Motor neuron (in vitro differentiated cells): Measurements from ENCODE around the gene HMGN3. TPM values are rescaled to one million over a fixed set of nuclear protein-coding genes. Genes with fewer than 3 reads are reported as not detected.
A peak's percentile ranks its signal among the peaks of the same experiment; 100 is the strongest.

Experiments used
- ATAC-seq, 8 experiments: fragments of 200-7000 bp; cut with Tn5 transposase; replicated peaks in 6 of 8; 2 replicates each; pipeline ENCODE4 v1.8.0; 2021; ENCODE audit warnings: mild to moderate bottlenecking in 8 of 8, moderate library complexity in 8 of 8
- H3K27ac ChIP-seq, 2 donors: fragments of 250-450 bp; sonication (Bioruptor Pico); 2 replicates each; pipeline ENCODE4 v1.9.0; 2021; ENCODE audit warnings: antibody characterized with exemption in 2 of 2, mild to moderate bottlenecking in 2 of 2, moderate library complexity in 1 of 2
- H3K4me1 ChIP-seq, 2 donors: fragments of 250-450 bp; sonication (Bioruptor Pico); replicated peaks in 1 of 2; 2 replicates each; pipeline ENCODE4 v1.6.1; 2021; ENCODE audit warnings: antibody characterized with exemption in 2 of 2, mild to moderate bottlenecking in 2 of 2, moderate library complexity in 1 of 2
- H3K4me3 ChIP-seq, 5 donors: fragments of 250-450 bp; sonication (Bioruptor Pico); 2 replicates each; pipeline ENCODE4 v1.9.0; 2021; ENCODE audit warnings: antibody characterized with exemption in 5 of 5, mild to moderate bottlenecking in 5 of 5, moderate library complexity in 4 of 5
- WGBS, 10 experiments: fragments of 450-650 bp; shearing (Covaris generic); methylation state at CpG; one replicate each; pipeline ENCODE4 v1.0.0; 2022; 5-methylcytosine and 5-hydroxymethylcytosine counted together
- in situ Hi-C, 9 experiments: fragments of 400-800 bp; cut with MboI; loops; one replicate each; pipeline ENCODE4 v1.15.0; 2021; ENCODE audit warnings: low sequenced_read_pairs in 9 of 9, low pct_unique_long_range_greater_than_20kb in 2 of 9; ENCODE audit not compliant: unreplicated experiment in 9 of 9
- total RNA-seq, 8 experiments: library from RNA; unstranded; fragments of 300-600 nt; gene quantifications; 2 replicates each; pipeline versions ENCODE4 v1.2.3 to v1.2.4, GENCODE V29; 2022

HMGN3 gene
- total RNA-seq, 8 experiments from 2014 or later = 69.5 to 172 (median 120) TPM

DNA sequence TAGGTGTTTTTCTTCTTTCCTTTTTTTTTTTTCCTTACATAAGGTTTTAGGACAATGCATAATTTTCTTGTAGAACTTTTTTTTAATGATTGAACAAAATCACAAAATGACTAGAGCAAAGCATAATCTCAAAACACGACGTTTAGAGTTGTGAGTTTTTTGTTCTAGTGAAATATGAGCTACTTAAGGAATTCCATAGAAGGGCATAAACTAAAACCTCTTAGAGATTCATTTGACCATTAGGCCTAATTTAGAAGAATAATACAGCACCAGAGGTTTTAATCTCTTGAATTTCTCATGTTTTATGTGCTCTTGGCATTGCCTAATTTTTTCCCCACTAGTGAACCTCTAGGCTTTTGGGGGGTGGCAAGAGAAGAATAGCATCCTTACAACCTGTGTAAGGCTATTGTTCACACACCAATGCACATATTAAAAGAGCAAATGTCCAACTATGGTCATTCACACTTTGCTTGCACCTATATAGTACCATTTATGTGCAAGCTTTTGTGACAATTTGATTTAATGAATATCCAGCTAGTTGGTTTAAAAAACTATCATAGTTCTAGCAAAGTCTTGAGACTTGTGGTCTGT, 44.6 kb downstream of the HMGN3 start:
- Histone ChIP-seq H3K4me3 (no peak overlapping the region), H3K4me1 (no peaks in the 10 kb centered on the region), H3K27ac (no peak overlapping the region)
- ATAC-seq = no peak
- WGBS, 10 experiments = 31 to 100% (median 68%) methylated on average over 2 of the region's 2 CpGs; no CpG with 5 or more reads in 1 of the 10 experiments
- in situ Hi-C loops = no loop called here

DNA sequence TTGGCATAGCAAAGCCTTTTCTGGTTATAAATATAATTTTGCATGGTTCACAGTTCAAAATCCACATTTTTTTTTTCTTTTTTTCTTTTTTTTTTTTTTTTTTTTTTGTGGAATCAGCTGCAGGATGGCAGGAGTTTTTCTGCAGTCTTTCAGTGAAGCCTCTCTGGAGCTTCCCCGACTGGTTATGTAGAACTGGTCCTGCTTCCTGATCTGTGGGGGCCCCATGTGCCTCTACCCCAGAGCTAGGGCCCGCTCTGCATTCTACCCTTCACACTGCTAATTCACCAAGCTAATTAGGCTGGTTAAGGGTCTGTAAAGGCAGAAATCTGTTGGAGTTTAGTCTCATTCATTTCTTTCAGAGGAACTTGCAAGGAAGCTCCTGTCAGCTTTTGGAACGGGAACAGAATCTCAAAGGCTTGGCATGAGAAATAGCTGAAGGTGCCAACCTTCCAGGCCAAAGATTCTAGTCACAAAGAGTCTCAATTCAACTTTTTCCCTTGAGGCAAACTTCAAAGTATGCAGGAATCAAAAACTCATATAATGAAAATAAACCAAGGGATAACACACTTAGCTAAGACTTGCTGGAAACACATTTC, 45.5 kb downstream of the HMGN3 start:
- no peak for ATAC-seq
- no peak overlapping the region for H3K27ac ChIP-seq

DNA sequence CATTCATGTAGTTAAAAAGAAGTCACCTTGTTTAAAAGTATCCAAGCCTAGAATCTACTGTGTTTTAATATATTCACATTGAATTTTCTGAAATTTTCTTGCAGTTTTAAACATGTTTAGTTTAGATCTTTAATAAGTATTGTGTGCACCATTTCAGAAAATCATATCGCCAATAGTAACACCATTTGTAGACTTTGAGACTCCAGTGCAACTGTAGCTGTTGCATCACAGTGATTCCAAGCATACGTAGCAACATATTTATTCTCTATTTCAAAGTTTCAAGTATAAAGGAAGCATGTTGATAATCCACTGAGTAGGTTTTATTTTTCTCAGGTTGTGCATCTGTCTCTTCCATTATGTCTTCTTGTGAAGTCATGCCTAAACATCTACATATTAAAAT, 46.4 kb downstream of the HMGN3 start:
- in situ Hi-C loops = no loop called here

More for the DNA sequence above, 45.5 kb downstream of the HMGN3 start:
- WGBS, 10 experiments = 11 to 100% (median 67%) methylated on average over 1 to 3 of the region's 3 CpGs
- no peak overlapping the region for H3K4me3 ChIP-seq
- in situ Hi-C loops = no loop called here
- no peaks in the 10 kb centered on the region for H3K4me1 ChIP-seq

DNA sequence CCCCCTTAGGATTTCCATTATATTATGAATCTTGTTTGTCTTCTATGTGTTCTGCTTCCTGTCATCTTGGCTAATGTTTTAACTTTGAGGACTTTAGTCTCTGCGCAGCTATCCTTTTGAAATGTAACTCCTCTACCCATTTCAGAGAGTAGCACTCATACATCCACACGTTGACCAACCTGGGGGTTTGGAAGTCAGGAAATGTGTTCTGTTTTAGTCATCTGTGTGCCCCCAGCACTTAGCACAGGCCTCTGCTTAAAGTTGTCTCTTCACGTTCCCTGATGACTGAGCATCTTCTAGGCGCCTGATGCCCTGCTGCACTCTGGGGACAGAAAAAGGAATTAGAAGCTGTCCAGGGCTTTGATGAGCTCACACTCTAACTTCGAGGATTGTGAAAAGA, 47.9 kb downstream of the HMGN3 start:
- Histone ChIP-seq H3K4me3 (no peak overlapping the region), H3K4me1 (peaks cover 0 to 2% of the 10 kb centered on the region in 2 donors), H3K27ac (no peak overlapping the region)
- in situ Hi-C loops = no loop called here
- no peak for ATAC-seq
- WGBS, 10 experiments = 56 to 90% (median 85%) methylated on average over 2 to 5 of the region's 5 CpGs

More for the DNA sequence above, 46.4 kb downstream of the HMGN3 start:
- Histone ChIP-seq H3K27ac (no peak overlapping the region), H3K4me1 (peaks cover 0 to under 1% of the 10 kb centered on the region in 2 donors), H3K4me3 (no peak overlapping the region)
- ATAC-seq = no peak
- 63 to 100% (median 100%) methylated on average over 1 to 2 of the region's 2 CpGs; no CpG with 5 or more reads in 1 of the 10 experiments for WGBS, 10 experiments

DNA sequence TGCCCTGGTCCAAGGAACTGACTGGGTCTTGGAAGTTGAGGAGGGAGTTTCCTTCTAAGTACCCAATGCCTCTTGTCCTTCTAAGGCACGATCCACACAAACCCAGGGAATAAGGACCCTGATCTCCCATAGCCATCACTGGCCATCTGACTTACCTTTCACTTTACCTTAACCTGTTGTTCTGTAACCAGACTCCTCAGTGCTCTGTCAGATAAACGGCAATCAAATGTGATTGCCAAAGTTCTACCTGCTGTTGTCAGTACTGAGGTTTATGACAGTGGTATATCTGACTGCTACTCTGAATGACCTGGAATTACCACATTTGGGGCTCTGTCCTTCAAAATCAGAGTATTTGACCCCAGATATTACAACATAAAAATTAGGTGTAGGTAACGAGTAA, 49.8 kb downstream of the HMGN3 start:
- WGBS, 10 experiments = 57 to 100% (median 85%) methylated on average over 1 to 3 of the region's 3 CpGs; no CpG with 5 or more reads in 2 of the 10 experiments
- H3K27ac ChIP-seq = no peak overlapping the region
- no peak overlapping the region for H3K4me3 ChIP-seq
- H3K4me1 ChIP-seq = peaks cover 0 to 2% of the 10 kb centered on the region in 2 donors
- no peak for ATAC-seq
- in situ Hi-C loops = no loop called here

DNA sequence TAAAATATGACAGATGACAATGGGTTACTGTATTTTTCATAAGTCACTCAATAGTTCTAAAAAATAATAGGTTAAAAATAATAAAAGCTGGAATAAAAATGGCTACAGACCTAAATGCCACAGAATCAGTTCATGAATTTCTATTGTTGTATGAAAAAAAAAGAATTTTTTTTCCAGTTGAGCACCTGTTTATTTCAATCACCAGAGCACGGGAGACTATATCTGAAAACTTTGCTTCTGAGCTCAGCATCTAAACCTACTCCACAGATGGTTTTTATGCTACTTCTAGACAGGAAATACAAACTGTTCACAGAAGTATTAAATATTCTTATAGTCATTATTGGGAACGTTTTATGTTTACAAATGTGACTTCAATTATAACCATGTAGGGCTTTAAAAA, 50.4 kb downstream of the HMGN3 start:
- Histone ChIP-seq H3K27ac (no peak overlapping the region), H3K4me1 (peaks cover 0 to 2% of the 10 kb centered on the region in 2 donors), H3K4me3 (no peak overlapping the region)
- 6 to 93% (median 58%) methylated on average over 2 of the region's 2 CpGs; no CpG with 5 or more reads in 1 of the 10 experiments for WGBS, 10 experiments
- ATAC-seq = no peak
- in situ Hi-C loops = no loop called here

DNA sequence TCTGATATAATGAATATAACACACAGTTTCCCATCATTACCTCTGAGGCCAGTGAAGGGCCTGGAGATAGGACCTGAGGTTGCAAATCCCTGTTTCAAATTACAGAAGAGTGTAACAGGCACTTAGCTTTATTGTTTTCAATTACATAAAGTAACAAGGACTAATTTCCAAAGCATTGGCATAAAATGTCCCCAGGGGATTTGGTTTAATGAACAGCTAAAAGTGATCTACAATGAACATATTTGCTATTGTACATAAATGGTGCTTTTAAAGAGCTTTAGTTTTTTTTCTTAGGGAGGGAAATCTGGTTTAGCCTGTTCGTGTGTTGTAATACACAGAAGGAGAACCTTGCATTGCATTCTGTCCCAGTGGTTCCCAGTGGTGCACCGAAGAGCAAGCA, 54.4 kb downstream of the HMGN3 start:
- Histone ChIP-seq H3K4me1 (peaks cover 0 to 2% of the 10 kb centered on the region in 2 donors), H3K4me3 (no peak overlapping the region), H3K27ac (no peak overlapping the region)
- peak in 2 of 8 experiments; percentile 41 to 55 for ATAC-seq
- 18 to 94% (median 65%) methylated on average over 1 to 2 of the region's 2 CpGs for WGBS, 10 experiments
- in situ Hi-C loops = no loop called here

DNA sequence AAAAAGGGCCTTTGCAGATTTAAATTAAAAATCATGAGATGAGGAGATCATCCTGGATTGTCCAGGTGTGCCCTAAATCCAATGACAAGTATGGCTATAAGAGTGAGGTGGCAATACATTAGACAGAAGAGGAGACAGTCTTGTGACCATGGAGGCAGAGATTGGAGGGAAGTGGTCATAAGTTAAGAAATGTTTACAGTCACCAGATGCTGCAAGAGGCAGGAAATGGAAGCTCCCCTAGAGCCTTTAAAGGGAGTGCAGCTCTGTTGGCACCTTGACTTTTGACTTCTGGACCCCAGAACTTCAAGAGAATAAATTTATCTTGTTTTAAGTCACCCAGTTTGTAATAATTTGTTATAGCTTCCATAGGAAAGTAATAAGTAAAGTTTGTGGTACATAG, 61.1 kb downstream of the HMGN3 start:
- in situ Hi-C loops = no loop called here
- Histone ChIP-seq H3K4me3 (no peak overlapping the region), H3K4me1 (no peaks in the 10 kb centered on the region), H3K27ac (no peak overlapping the region)
- no peak for ATAC-seq

DNA sequence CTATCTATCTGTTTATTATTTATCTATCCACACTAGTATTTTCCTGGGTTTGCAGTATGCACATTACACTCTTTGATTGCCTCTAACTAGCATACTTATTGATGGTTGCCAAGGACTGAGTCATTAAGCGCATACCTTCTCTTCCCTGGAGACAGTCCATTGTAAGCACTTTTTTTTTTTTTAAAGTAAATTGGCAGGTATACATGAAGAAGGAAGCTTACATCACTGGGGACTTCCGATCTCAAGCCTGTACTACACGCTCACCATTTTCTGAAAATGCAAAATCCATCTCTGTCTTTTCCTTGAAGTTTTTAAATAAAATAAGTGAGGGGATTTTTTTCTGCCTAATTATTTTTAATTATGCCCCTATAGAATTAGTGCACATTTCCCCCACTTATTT, 63.5 kb downstream of the HMGN3 start:
- Histone ChIP-seq H3K4me1 (no peaks in the 10 kb centered on the region), H3K27ac (no peak overlapping the region), H3K4me3 (no peak overlapping the region)
- 46 to 100% (median 92%) methylated on average over 1 to 3 of the region's 3 CpGs for WGBS, 10 experiments
- ATAC-seq = peak in 3 of 8 experiments; percentile 78 to 93 (median 88)
- in situ Hi-C loops = no loop called here

DNA sequence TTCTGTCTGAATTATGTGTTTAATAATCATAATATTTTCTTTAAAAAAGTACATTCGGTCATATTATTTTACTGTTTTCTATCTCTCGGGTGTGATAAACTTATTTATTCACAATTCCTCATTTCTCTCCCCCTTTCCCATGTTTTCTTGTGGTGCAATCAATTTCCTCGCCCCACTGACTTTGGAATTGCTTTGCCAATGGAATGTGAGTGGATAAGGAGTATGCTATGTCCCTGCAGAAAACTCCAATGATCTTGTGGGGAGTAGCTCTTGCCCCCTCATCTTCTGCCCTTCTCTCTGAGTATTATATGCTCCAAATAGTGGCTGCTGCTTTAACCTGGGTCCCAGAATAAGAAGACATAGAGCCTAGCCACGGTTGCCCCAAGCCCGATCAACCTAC, 64.1 kb downstream of the HMGN3 start:
- ATAC-seq = no peak
- WGBS, 10 experiments = 68 to 100% (median 90%) methylated on average over 3 to 5 of the region's 5 CpGs
- in situ Hi-C loops = no loop called here
- H3K4me3 ChIP-seq = no peak overlapping the region
- no peak overlapping the region for H3K27ac ChIP-seq
- H3K4me1 ChIP-seq = no peaks in the 10 kb centered on the region

DNA sequence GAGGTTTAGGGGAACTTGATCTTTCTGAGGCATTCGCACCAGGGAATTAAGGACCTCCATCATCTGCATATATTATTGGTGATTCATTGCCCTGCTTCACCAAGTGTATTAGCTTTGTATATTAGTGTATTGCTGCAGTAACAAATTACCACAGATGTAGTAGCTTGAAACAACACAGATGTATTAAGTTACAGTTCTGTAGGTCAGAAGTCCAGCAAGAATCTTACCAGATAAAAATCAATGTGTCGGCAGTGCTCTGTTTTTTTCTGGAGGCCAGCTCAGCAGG, 65.8 kb downstream of the HMGN3 start:
- Histone ChIP-seq H3K27ac (no peak overlapping the region), H3K4me3 (no peak overlapping the region), H3K4me1 (no peaks in the 10 kb centered on the region)
- in situ Hi-C loops = no loop called here
- peak in 2 of 8 experiments; percentile 27 to 72 for ATAC-seq
- 40 to 100% (median 71%) methylated on average over 1 to 2 of the region's 2 CpGs; no CpG with 5 or more reads in 1 of the 10 experiments for WGBS, 10 experiments

DNA sequence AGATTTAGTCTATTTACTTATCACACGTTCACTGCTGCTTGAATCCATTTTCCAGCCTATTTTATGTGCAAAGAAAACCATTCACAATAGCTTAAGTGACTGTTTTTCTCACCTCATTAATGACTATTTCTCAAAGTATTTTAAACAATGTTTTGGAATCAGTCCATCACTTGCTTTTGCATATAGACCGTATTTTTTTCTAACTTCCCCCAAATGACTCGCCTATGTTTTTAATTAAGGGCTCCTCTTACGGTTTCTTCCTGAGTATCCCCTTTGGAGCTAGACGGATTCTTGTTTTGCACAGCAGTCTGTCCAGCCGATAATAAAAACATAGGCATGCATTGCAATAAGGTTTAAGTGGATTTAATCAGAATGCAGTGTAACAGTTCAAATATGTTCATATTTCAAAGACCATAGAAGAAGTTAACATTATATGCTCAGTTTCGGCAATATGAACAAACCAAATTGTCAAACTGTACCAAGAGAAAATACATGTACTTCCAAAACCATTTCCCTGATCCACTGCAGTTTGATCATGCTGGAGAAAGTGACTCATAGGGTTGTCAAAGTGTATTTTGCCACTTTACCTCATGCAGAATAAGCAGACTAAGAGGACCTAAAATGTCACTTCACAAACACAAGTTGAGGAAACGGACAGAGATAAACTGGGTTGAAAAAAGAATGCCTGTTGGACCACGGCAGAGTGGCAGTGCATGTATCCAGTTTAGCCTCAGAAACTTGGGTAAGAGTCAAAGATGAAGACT, 66.4 kb downstream of the HMGN3 start:
- 8 to 83% (median 68%) methylated on average over 3 to 9 of the region's 9 CpGs for WGBS, 10 experiments
- no peaks in the 10 kb centered on the region for H3K4me1 ChIP-seq
- in situ Hi-C loops = no loop called here
- H3K4me3 ChIP-seq = no peak overlapping the region
- H3K27ac ChIP-seq = no peak overlapping the region
- ATAC-seq = peak in 2 of 8 experiments; percentile 51 to 79

DNA sequence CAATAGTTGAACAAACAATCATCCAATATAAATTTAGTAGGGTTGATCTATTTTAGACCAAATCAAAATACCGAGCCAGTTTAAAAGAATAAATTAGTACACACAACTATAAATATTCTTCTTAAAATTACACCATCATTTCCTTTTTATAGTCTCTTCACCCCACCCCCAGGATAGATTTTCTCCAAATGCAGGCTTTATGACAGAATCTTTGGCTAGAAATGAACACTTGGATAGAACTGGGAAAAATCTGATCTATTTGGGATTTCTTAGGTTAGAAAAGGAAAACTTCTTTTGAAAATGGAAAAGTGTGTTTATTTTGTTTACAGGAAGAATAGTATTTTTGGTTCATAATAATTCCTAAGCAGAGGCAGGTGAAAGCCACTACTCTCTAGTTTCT, 74.6 kb downstream of the HMGN3 start:
- WGBS, 10 experiments = 14 to 100% (median 57%) methylated on average over 1 of the region's 1 CpG; no CpG with 5 or more reads in 2 of the 10 experiments
- Histone ChIP-seq H3K4me3 (no peak overlapping the region), H3K4me1 (no peaks in the 10 kb centered on the region), H3K27ac (no peak overlapping the region)
- no peak for ATAC-seq
- in situ Hi-C loops = no loop called here
